ENCODE data around the gene COTL1.

COTL1 gene

DNA sequence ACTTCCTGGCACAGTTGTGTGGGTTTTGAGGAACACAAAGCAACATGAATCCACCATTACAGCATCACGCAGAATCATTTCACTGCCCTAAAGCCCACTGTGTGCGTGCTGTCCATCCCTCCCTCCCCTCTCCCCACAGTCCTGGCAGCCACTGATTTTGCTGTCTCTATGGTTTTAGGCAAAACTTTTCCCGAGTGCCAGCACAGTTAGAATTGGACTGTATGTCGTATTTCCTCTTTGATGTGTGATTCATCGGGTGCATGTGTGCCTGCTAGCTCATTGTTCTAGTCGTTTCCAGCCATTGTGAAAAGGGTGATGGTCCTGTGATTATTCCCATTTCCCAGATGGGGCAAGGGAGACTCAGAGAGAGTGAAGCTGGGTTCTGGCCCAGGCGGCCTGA lies 43.1 kb upstream of the COTL1 start:
- TF ChIP-seq, protein P1, sequence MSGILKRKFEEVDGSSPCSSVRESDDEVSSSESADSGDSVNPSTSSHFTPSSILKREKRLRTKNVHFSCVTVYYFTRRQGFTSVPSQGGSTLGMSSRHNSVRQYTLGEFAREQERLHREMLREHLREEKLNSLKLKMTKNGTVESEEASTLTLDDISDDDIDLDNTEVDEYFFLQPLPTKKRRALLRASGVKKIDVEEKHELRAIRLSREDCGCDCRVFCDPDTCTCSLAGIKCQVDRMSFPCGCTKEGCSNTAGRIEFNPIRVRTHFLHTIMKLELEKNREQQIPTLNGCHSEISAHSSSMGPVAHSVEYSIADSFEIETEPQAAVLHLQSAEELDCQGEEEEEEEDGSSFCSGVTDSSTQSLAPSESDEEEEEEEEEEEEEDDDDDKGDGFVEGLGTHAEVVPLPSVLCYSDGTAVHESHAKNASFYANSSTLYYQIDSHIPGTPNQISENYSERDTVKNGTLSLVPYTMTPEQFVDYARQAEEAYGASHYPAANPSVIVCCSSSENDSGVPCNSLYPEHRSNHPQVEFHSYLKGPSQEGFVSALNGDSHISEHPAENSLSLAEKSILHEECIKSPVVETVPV (CRISPR knock-in tag; IDR thresholded peaks at IDR 0.05), result no peak
- TF ChIP-seq BACH2 (CRISPR knock-in tag; IDR thresholded peaks at IDR 0.05; ENCODE audit: borderline replicate concordance), result no peak
- TF ChIP-seq ESRRG (CRISPR knock-in tag; IDR thresholded peaks at IDR 0.05), result no peak
- TF ChIP-seq, protein P2, sequence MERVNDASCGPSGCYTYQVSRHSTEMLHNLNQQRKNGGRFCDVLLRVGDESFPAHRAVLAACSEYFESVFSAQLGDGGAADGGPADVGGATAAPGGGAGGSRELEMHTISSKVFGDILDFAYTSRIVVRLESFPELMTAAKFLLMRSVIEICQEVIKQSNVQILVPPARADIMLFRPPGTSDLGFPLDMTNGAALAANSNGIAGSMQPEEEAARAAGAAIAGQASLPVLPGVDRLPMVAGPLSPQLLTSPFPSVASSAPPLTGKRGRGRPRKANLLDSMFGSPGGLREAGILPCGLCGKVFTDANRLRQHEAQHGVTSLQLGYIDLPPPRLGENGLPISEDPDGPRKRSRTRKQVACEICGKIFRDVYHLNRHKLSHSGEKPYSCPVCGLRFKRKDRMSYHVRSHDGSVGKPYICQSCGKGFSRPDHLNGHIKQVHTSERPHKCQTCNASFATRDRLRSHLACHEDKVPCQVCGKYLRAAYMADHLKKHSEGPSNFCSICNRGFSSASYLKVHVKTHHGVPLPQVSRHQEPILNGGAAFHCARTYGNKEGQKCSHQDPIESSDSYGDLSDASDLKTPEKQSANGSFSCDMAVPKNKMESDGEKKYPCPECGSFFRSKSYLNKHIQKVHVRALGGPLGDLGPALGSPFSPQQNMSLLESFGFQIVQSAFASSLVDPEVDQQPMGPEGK (CRISPR knock-in tag; IDR thresholded peaks at IDR 0.05; ENCODE audit: borderline replicate concordance), result no peak
- no peak for TF ChIP-seq ZNF8 (CRISPR knock-in tag; IDR thresholded peaks at IDR 0.05)
- no peak for ATAC-seq

- no peak for TF ChIP-seq ZC3H10 (CRISPR knock-in tag; IDR thresholded peaks at IDR 0.05)
- no peak for TF ChIP-seq ZFP3 (CRISPR knock-in tag; IDR thresholded peaks at IDR 0.05)
- TF ChIP-seq, protein P3, sequence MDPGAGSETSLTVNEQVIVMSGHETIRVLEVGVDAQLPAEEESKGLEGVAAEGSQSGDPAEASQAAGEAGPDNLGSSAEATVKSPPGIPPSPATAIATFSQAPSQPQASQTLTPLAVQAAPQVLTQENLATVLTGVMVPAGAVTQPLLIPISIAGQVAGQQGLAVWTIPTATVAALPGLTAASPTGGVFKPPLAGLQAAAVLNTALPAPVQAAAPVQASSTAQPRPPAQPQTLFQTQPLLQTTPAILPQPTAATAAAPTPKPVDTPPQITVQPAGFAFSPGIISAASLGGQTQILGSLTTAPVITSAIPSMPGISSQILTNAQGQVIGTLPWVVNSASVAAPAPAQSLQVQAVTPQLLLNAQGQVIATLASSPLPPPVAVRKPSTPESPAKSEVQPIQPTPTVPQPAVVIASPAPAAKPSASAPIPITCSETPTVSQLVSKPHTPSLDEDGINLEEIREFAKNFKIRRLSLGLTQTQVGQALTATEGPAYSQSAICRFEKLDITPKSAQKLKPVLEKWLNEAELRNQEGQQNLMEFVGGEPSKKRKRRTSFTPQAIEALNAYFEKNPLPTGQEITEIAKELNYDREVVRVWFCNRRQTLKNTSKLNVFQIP (CRISPR knock-in tag; IDR thresholded peaks at IDR 0.05; ENCODE audit: borderline replicate concordance, low read depth), result no peak
- TF ChIP-seq, protein P1 (CRISPR knock-in tag; IDR thresholded peaks at IDR 0.05), result no peak
- no peak for TF ChIP-seq BACH2 (CRISPR knock-in tag; IDR thresholded peaks at IDR 0.05; ENCODE audit: borderline replicate concordance)
- TF ChIP-seq, protein P2 (CRISPR knock-in tag; IDR thresholded peaks at IDR 0.05; ENCODE audit: borderline replicate concordance), result no peak
- TF ChIP-seq ZNF70 (CRISPR knock-in tag; IDR thresholded peaks at IDR 0.05), result no peak
- TF ChIP-seq ARNTL (CRISPR knock-in tag; IDR thresholded peaks at IDR 0.05; ENCODE audit: borderline replicate concordance, low read depth), result no peak
- TF ChIP-seq TCF4 (CRISPR knock-in tag; IDR thresholded peaks at IDR 0.05; ENCODE audit: borderline replicate concordance), result no peak
- no peak for TF ChIP-seq GLIS3 (CRISPR knock-in tag; IDR thresholded peaks at IDR 0.05)
- no peak for TF ChIP-seq ESRRG (CRISPR knock-in tag; IDR thresholded peaks at IDR 0.05)
- no peak for ATAC-seq
Observed at GRCh38 chr16:84659656-84660300, 41.9 kb upstream of the COTL1 start.

GRCh38 chr16:84658690-84659089 lies 40.8 kb upstream of the COTL1 start:
- ATAC-seq, result no peak
- TF ChIP-seq, protein P1 (CRISPR knock-in tag; IDR thresholded peaks at IDR 0.05), result no peak
- no peak for TF ChIP-seq ZFP30 (CRISPR knock-in tag; IDR thresholded peaks at IDR 0.05)
- TF ChIP-seq CSDC2 (CRISPR knock-in tag; IDR thresholded peaks at IDR 0.05), result no peak
- TF ChIP-seq OSR1 (CRISPR knock-in tag; IDR thresholded peaks at IDR 0.05), result no peak
- TF ChIP-seq, protein P2 (CRISPR knock-in tag; IDR thresholded peaks at IDR 0.05; ENCODE audit: borderline replicate concordance), result no peak
- TF ChIP-seq ZNF565 (CRISPR knock-in tag; conservative IDR thresholded peaks at IDR 0.05; ENCODE audit: low read depth), result no peak
- no peak for TF ChIP-seq ZC3H10 (CRISPR knock-in tag; IDR thresholded peaks at IDR 0.05)
- TF ChIP-seq RARB (CRISPR knock-in tag; IDR thresholded peaks at IDR 0.05), result no peak
- TF ChIP-seq BACH2 (CRISPR knock-in tag; IDR thresholded peaks at IDR 0.05; ENCODE audit: borderline replicate concordance), result no peak
- TF ChIP-seq ESRRG (CRISPR knock-in tag; IDR thresholded peaks at IDR 0.05), result no peak
- TF ChIP-seq, protein P4, sequence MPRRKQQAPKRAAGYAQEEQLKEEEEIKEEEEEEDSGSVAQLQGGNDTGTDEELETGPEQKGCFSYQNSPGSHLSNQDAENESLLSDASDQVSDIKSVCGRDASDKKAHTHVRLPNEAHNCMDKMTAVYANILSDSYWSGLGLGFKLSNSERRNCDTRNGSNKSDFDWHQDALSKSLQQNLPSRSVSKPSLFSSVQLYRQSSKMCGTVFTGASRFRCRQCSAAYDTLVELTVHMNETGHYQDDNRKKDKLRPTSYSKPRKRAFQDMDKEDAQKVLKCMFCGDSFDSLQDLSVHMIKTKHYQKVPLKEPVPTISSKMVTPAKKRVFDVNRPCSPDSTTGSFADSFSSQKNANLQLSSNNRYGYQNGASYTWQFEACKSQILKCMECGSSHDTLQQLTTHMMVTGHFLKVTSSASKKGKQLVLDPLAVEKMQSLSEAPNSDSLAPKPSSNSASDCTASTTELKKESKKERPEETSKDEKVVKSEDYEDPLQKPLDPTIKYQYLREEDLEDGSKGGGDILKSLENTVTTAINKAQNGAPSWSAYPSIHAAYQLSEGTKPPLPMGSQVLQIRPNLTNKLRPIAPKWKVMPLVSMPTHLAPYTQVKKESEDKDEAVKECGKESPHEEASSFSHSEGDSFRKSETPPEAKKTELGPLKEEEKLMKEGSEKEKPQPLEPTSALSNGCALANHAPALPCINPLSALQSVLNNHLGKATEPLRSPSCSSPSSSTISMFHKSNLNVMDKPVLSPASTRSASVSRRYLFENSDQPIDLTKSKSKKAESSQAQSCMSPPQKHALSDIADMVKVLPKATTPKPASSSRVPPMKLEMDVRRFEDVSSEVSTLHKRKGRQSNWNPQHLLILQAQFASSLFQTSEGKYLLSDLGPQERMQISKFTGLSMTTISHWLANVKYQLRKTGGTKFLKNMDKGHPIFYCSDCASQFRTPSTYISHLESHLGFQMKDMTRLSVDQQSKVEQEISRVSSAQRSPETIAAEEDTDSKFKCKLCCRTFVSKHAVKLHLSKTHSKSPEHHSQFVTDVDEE (CRISPR knock-in tag; IDR thresholded peaks at IDR 0.05), result no peak
- TF ChIP-seq ARNTL (CRISPR knock-in tag; IDR thresholded peaks at IDR 0.05; ENCODE audit: borderline replicate concordance, low read depth), result no peak
- no peak for TF ChIP-seq PPARA (CRISPR knock-in tag; IDR thresholded peaks at IDR 0.05; ENCODE audit: borderline replicate concordance)

All from SK-N-SH treated with all-trans-retinoic acid at 6 μM for 48 hours (cell line).